ENCODE results near the gene ANKRD33B.

GRCh38 chr5:10596886-10597451 is 33.1 kb downstream of the ANKRD33B start:
- TF ChIP-seq EP300 (IDR thresholded peaks at IDR 0.05) (no peak), POLR2AphosphoS5 (IDR thresholded peaks at IDR 0.05) (no peak)
